ENCODE measurements around the gene CTNNBIP1. TPM values are rescaled to one million over a fixed set of nuclear protein-coding genes. Genes with fewer than 3 reads are reported as not detected.

The CTNNBIP1 gene
- total and polyA plus RNA-seq, 2 of the 8 experiments (the other 6 are each of a cell fraction or from before 2014, with no cell fraction given), result 40.9 to 46.6 TPM

DNA sequence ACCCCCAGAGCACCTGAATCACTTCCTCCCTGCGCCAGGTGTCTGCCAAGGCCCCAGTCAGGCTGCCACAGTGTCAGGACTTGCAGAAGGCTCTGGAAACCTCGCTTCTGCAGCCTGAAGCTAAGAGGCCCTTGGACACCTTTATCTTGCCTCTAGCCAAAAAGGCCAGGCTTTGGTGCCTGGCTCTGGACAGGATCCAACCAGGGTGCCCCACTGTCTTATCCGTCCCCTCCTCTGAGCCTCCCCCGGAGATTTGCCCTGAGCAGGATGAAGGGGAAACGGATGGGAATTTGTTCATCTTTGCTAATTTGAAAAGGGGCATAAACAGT is 73.5 kb downstream of the CTNNBIP1 start:
- CTCF ChIA-PET (ENCODE audit: partially characterized antibody), result interaction anchor here (0.6 to 2.4 kb wide), 12 partner anchors 9 to 116 kb away, joined by 3 to 11 read pairs (median 4); no protein-coding TSS in a partner anchor
- Histone ChIP-seq H3K27me3 (replicated peaks in 1 of 4; ENCODE audit: control insufficient read depth in 3 of 4, extremely low read depth in 1 of 4, insufficient read depth in 3 of 4, low read length in 3 of 4) (peaks cover 0 to 4% (median 0%) of the 10 kb centered on the region in 4 experiments; a peak in 3 of 7 replicates), H3K4ac (replicated peaks; ENCODE audit: insufficient read length, low read depth, low read length) (no peak overlapping the region), H3K4me1 (replicated peaks in 1 of 4; ENCODE audit: control insufficient read depth in 3 of 4, insufficient read depth in 4 of 4, low read length in 3 of 4) (peaks cover 4 to 12% (median 11%) of the 10 kb centered on the region in 4 experiments; a peak in 6 of 7 replicates), H3K56ac (replicated peaks; ENCODE audit: insufficient read length, low read depth, low read length) (no peak overlapping the region), H4K5ac (ENCODE audit: insufficient read length, low read depth, low read length) (no peak overlapping the region), H2BK5ac (ENCODE audit: low read depth, low read length) (no peak overlapping the region), H3K4me3 (ENCODE audit: extremely low read depth in 1 of 4, insufficient read depth in 2 of 4, low read depth in 3 of 4, low read length in 4 of 4) (no peak overlapping the region), H3K36me3 (ENCODE audit: control insufficient read depth in 2 of 4, insufficient read depth in 4 of 4, low read length in 3 of 4) (no peaks in the 10 kb centered on the region), H2BK20ac (ENCODE audit: low read length) (no peak overlapping the region; the same call in 1 of the 2 replicates), H2AK5ac (ENCODE audit: low read depth, low read length) (no peak overlapping the region), H3K23me2 (ENCODE audit: low read depth, low read length) (no peaks in the 10 kb centered on the region), H3K18ac (ENCODE audit: extremely low read depth, low read length) (no peak overlapping the region), H2BK12ac (ENCODE audit: low read depth, low read length) (no peak overlapping the region), H4K91ac (replicated peaks; ENCODE audit: insufficient read length, low read length) (no peak overlapping the region), H3K79me2 (ENCODE audit: control insufficient read depth in 1 of 2, insufficient read depth in 2 of 2, low read length in 2 of 2) (no peaks in the 10 kb centered on the region), H4K8ac (ENCODE audit: extremely low read depth, insufficient read depth, low read length) (no peak overlapping the region), H3K4me2 (ENCODE audit: insufficient read depth in 1 of 2, low read depth in 2 of 2, low read length in 2 of 2) (no peak overlapping the region), H4K20me1 (replicated peaks in 1 of 2; ENCODE audit: control insufficient read depth in 1 of 2, insufficient read depth in 2 of 2, low read length in 2 of 2) (no peaks in the 10 kb centered on the region), H2BK15ac (ENCODE audit: low read length) (peak overlapping the region; percentile 96; the same call in 1 of the 2 replicates), H3K14ac (ENCODE audit: insufficient read length) (no peak overlapping the region), H3K9me3 (ENCODE audit: insufficient read depth in 2 of 2, low read depth in 1 of 2, low read length in 1 of 2) (no peaks in the 10 kb centered on the region), H3K79me1 (ENCODE audit: low read depth, low read length) (no peaks in the 10 kb centered on the region), H3K27ac (ENCODE audit: low read depth, low read length) (no peak overlapping the region), H3K23ac (ENCODE audit: insufficient read length) (no peak overlapping the region), H3K9ac (replicated peaks in 1 of 4; ENCODE audit: extremely low read depth in 1 of 4, low read depth in 3 of 4, low read length in 3 of 4) (no peak overlapping the region), H2AFZ (ENCODE audit: low read length) (no peak overlapping the region), H2BK120ac (replicated peaks; ENCODE audit: low read depth, low read length) (no peak overlapping the region)
- FAIRE-seq (no peak), DNase-seq (ENCODE audit: low read depth in 1 of 2, low spot score in 2 of 2) (no peak)
- 87% methylated on average over 5 of the region's 5 CpGs; no CpG with 5 or more reads in 1 of the 2 experiments for WGBS, 2 experiments (ENCODE audit: extremely low coverage in 1 of 2, insufficient coverage in 1 of 2, insufficient read length in 1 of 2, insufficient replicate concordance in 2 of 2, low coverage in 1 of 2, low lambda C conversion rate in 2 of 2, missing lambda C conversion rate in 1 of 2)
- POLR2A ChIA-PET (ENCODE audit: partially characterized antibody), result no interaction called here
- TF ChIP-seq NRF1 (IDR thresholded peaks at IDR 0.05; ENCODE audit: low read depth, low read length) (no peak), POLR2AphosphoS5 (IDR thresholded peaks at IDR 0.05; ENCODE audit: low read depth, low read length) (no peak), KDM5A (IDR thresholded peaks at IDR 0.05; ENCODE audit: low read length) (no peak), RAD21 (IDR thresholded peaks at IDR 0.05 in 1 of 2, conservative IDR thresholded peaks at IDR 0.05 in 1 of 2; ENCODE audit: low read depth in 2 of 2, low read length in 2 of 2) (no peak), FOSL1 (IDR thresholded peaks at IDR 0.05; ENCODE audit: insufficient read depth, low read depth, low read length) (no peak)
